SJSA1 (cell line): ENCODE data around the gene TCF15. TPM values are rescaled to one million over a fixed set of nuclear protein-coding genes. Genes with fewer than 3 reads are reported as not detected.

Experiments used
- DNase-seq, 2 experiments: peaks; one replicate each; pipeline ENCODE4 v3.0.0-alpha.2; 2015 to 2020; ENCODE audit warnings: low spot score in 2 of 2, low read depth in 1 of 2
- H3K27ac ChIP-seq: fragments of 250-450 bp; sonication (Bioruptor Pico); 2 replicates; pipeline ENCODE4 v1.5.1; 2020; ENCODE audit warnings: mild to moderate bottlenecking, moderate library complexity
- H3K27me3 ChIP-seq: fragments of 250-450 bp; sonication (Bioruptor Pico); replicated peaks from 2 replicates; pipeline ENCODE4 v1.5.1; 2020; ENCODE audit warnings: mild to moderate bottlenecking, moderate library complexity
- H3K36me3 ChIP-seq: fragments of 250-450 bp; sonication (Bioruptor Pico); 2 replicates; pipeline ENCODE4 v1.5.1; 2020; ENCODE audit warnings: mild to moderate bottlenecking
- H3K4me1 ChIP-seq: fragments of 250-450 bp; sonication (Bioruptor Pico); replicated peaks from 2 replicates; pipeline ENCODE4 v1.6.1; 2021; ENCODE audit warnings: mild to moderate bottlenecking
- H3K4me3 ChIP-seq: fragments of 250-450 bp; sonication (Bioruptor Pico); 2 replicates; pipeline ENCODE4 v1.5.1; 2020; ENCODE audit warnings: mild to moderate bottlenecking
- H3K9me3 ChIP-seq: fragments of 250-450 bp; sonication (Bioruptor Pico); replicated peaks from 2 replicates; pipeline ENCODE4 v1.5.1; 2020; ENCODE audit warnings: mild to moderate bottlenecking
- total RNA-seq: library from RNA; depleted of rRNA; stranded (reverse); fragments of >200 nt; shearing (Covaris generic); gene quantifications from 2 replicates; pipeline ENCODE4 v1.2.3, GENCODE V29; 2014

Gene TCF15
- total RNA-seq, 1 experiment from 2014 or later: not detected

DNA sequence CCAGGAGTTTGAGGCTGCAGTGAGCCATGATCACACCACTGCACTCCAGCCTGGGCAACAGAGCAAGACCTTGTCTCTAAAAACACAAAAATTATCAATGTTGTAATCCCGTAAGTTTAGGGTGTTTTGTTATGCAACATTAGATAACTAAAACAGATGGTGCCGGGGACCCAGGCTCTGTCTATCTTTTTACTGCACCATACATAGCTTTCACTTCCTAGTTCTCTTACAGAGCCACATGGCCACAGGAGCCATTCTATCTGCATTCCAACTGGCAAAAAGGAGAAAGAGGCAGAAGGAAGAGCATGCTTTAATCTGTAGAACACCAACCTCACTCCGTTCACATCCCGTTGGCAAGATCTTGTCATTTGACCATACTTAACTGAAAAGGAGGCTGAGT lies 5.4 kb upstream of the TCF15 start:
- H3K4me1 ChIP-seq: peaks cover 8% of the 10 kb centered on the region
- peaks cover 49% of the 10 kb centered on the region for H3K27me3 ChIP-seq
- H3K9me3 ChIP-seq: no peaks in the 10 kb centered on the region; the same call in 1 of the 2 replicates
- no peaks in the 10 kb centered on the region for H3K36me3 ChIP-seq
- H3K4me3 ChIP-seq: no peak overlapping the region
- H3K27ac ChIP-seq: no peak overlapping the region
- no peak for DNase-seq

GRCh38 chr20:611843-612185 lies 1.7 kb upstream of the TCF15 start:
- Histone ChIP-seq H3K9me3 (no peaks in the 10 kb centered on the region), H3K36me3 (no peaks in the 10 kb centered on the region), H3K27me3 (peaks cover 60% of the 10 kb centered on the region), H3K4me1 (peaks cover 6% of the 10 kb centered on the region), H3K27ac (no peak overlapping the region), H3K4me3 (no peak overlapping the region)
- DNase-seq: no peak

DNA sequence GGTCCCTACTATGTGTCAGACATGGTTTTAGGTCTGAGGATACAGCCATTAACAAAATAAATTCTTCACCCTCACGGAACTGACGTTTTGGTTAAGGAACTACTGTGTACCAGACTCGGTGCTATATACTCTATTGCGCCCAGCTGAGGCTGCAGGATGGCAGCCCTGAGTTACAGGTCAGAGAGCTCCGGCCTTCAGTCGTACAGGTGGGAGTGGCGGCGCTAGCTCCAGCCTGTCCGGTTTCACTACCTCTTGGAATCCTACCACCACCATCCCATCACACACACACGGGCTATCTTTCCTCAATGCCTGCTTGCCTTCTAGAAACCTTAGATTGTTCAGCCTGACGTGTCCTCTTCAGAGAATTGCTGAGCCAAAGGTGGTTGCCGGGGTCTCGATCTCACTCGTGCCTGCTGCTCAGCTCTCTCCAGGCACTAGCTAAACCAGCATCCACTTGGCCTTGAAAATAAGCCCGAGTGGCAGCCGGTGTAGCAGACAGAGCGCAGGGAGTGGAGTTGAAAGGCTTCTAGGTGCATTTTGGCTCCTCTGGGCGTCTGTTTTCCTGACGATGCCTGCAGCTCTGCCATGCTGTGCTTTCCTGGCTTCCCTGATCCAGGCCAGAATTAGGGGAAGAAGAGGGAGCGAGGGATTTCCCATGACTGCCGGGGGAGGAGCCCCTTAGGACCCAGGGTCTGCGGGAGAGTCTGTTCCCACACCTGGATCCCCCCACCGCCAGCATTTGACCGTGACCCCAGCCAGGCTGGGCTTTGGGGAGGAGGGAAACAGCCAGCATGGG lies 1.1 kb upstream of the TCF15 start:
- no peaks in the 10 kb centered on the region for H3K36me3 ChIP-seq
- peaks cover 56% of the 10 kb centered on the region for H3K27me3 ChIP-seq
- no peak overlapping the region for H3K27ac ChIP-seq
- DNase-seq: no peak
- H3K4me1 ChIP-seq: no peaks in the 10 kb centered on the region; the same call in 1 of the 2 replicates
- no peak overlapping the region for H3K4me3 ChIP-seq
- H3K9me3 ChIP-seq: no peaks in the 10 kb centered on the region

GRCh38 chr20:609371-609964 lies 641 bp downstream of the TCF15 start:
- Histone ChIP-seq H3K27me3 (peaks cover 52% of the 10 kb centered on the region), H3K27ac (no peak overlapping the region), H3K9me3 (no peaks in the 10 kb centered on the region), H3K4me3 (no peak overlapping the region), H3K36me3 (no peaks in the 10 kb centered on the region), H3K4me1 (no peaks in the 10 kb centered on the region)
- DNase-seq: no peak

GRCh38 chr20:608970-609369 lies 1.1 kb downstream of the TCF15 start:
- H3K36me3 ChIP-seq: no peaks in the 10 kb centered on the region
- no peak for DNase-seq
- H3K4me3 ChIP-seq: no peak overlapping the region
- H3K9me3 ChIP-seq: no peaks in the 10 kb centered on the region
- H3K27me3 ChIP-seq: peaks cover 50% of the 10 kb centered on the region
- no peak overlapping the region for H3K27ac ChIP-seq
- H3K4me1 ChIP-seq: no peaks in the 10 kb centered on the region

GRCh38 chr20:607476-607875 lies 2.6 kb downstream of the TCF15 start:
- Histone ChIP-seq H3K27me3 (peaks cover 43% of the 10 kb centered on the region), H3K4me3 (no peak overlapping the region), H3K27ac (no peak overlapping the region), H3K36me3 (no peaks in the 10 kb centered on the region), H3K4me1 (no peaks in the 10 kb centered on the region), H3K9me3 (no peaks in the 10 kb centered on the region)
- DNase-seq: no peak

DNA sequence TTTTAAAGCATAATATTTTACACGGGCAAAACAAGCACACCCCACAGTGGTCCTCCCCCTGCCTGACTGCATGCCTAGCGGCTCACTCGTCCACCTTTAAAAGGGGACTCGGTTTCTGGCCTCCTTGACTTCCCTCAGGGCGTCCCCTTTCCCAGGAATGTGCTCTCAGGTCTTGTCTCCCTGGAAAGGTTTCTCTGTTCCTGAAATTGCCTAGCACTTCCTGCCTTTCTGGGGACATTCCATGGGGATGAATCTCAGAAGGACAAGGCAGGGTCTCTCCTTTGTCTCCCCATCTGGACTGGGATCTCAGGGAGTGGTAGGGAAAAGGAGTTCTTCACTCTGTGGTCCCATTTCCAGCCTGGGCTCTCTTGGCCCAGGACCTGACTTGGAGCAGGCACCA lies 4.9 kb downstream of the TCF15 start:
- H3K27me3 ChIP-seq: peaks cover 20% of the 10 kb centered on the region
- H3K9me3 ChIP-seq: no peaks in the 10 kb centered on the region
- H3K4me3 ChIP-seq: no peak overlapping the region
- DNase-seq: no peak
- H3K27ac ChIP-seq: no peak overlapping the region
- H3K36me3 ChIP-seq: no peaks in the 10 kb centered on the region
- no peaks in the 10 kb centered on the region for H3K4me1 ChIP-seq

- Histone ChIP-seq H3K4me3 (no peak overlapping the region), H3K27me3 (peaks cover 4% of the 10 kb centered on the region), H3K27ac (no peak overlapping the region), H3K9me3 (no peaks in the 10 kb centered on the region), H3K36me3 (no peaks in the 10 kb centered on the region), H3K4me1 (no peaks in the 10 kb centered on the region)
- DNase-seq: no peak
Observed at GRCh38 chr20:603116-603640, 6.9 kb downstream of the TCF15 start.

DNA sequence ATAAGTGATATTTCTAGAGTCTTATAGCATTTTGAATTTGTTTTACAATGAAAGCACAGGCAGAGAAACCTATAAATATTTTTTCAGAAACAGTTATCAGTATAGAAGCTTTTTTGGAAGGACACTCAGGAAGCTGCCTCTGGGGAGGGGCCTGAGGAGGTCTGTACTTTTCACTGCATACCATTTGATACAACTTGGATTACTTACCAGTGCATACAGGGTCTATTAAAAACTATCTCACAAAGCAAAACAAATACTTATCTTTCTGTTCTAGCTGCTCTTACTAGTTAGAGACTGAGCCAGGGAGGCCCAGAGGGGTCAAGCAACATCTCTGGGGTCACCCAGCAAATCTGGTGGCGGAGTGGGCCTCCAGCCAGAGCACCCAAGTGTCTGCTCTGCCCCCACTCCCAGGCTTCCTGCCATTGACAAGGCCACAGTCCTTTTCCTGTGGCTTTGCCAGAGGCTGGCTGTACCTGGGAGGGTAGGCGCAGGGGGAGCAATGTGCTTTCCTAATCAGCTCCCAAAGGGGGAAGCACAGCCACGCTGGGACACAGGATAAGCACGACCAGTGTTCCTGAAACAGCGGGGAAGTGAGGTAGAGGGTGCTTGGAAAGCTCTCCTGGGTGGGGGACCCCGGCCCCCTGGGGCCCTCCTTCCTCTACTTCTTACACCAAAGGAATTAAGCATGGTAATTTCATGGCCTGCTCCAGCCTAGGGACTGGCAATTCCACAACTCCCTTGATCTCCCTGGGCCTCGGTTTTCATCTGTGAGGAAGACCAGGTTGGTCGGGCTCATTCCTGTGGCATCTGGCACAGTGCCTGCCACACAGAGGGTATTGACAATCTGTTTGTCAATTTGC lies 7.8 kb downstream of the TCF15 start:
- DNase-seq: no peak
- Histone ChIP-seq H3K27ac (no peak overlapping the region), H3K27me3 (peaks cover 2% of the 10 kb centered on the region), H3K4me3 (no peak overlapping the region), H3K9me3 (no peaks in the 10 kb centered on the region), H3K4me1 (no peaks in the 10 kb centered on the region), H3K36me3 (no peaks in the 10 kb centered on the region)

DNA sequence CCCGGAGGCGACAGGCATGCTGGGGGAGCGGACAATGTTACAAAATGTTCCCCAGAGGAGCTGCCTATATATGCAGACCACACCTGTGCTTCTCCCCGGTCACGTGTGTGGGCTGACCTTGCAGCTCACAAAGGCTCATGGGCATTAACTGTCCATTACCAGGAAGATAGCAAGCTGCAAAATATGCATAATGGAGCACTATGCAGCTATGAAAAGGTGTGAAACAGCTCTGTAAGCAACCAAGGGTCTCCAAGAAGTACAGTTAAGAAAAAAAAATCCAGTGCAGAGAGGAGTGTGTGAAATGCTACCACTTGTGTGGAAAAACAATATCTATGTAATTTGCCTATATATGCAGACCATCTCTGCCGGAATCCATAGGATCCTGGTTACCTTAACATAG lies 9.4 kb downstream of the TCF15 start:
- Histone ChIP-seq H3K4me1 (no peaks in the 10 kb centered on the region), H3K4me3 (no peak overlapping the region), H3K27me3 (no peaks in the 10 kb centered on the region; the same call in 1 of the 2 replicates), H3K36me3 (no peaks in the 10 kb centered on the region), H3K9me3 (no peaks in the 10 kb centered on the region), H3K27ac (no peak overlapping the region)
- no peak for DNase-seq

- no peaks in the 10 kb centered on the region for H3K4me1 ChIP-seq
- H3K4me3 ChIP-seq: no peak overlapping the region
- H3K9me3 ChIP-seq: no peaks in the 10 kb centered on the region
- H3K36me3 ChIP-seq: no peaks in the 10 kb centered on the region
- DNase-seq: no peak
- no peak overlapping the region for H3K27ac ChIP-seq
- no peaks in the 10 kb centered on the region; the same call in 1 of the 2 replicates for H3K27me3 ChIP-seq
Observed at GRCh38 chr20:600141-600540, 10.0 kb downstream of the TCF15 start.

GRCh38 chr20:598133-598850 lies 11.8 kb downstream of the TCF15 start:
- Histone ChIP-seq H3K4me3 (no peak overlapping the region), H3K27ac (no peak overlapping the region), H3K27me3 (no peaks in the 10 kb centered on the region; the same call in 1 of the 2 replicates), H3K36me3 (no peaks in the 10 kb centered on the region), H3K4me1 (no peaks in the 10 kb centered on the region), H3K9me3 (no peaks in the 10 kb centered on the region)
- no peak for DNase-seq

GRCh38 chr20:597560-597959 lies 12.5 kb downstream of the TCF15 start:
- DNase-seq: no peak
- H3K9me3 ChIP-seq: no peaks in the 10 kb centered on the region
- no peak overlapping the region for H3K4me3 ChIP-seq
- H3K27ac ChIP-seq: no peak overlapping the region
- no peaks in the 10 kb centered on the region; the same call in 1 of the 2 replicates for H3K27me3 ChIP-seq
- H3K36me3 ChIP-seq: no peaks in the 10 kb centered on the region
- no peaks in the 10 kb centered on the region for H3K4me1 ChIP-seq
